Endothelial cell of umbilical vein (primary cell): ENCODE measurements around the gene UBR3.

Experiments
- EZH2 ChIP-seq: IDR thresholded peaks from 2 replicates; pipeline ENCODE4 v1.6.1; 2012; ENCODE audit warnings: borderline replicate concordance, low read depth, mild to moderate bottlenecking, moderate library complexity, low read length, inconsistent platforms; ENCODE audit not compliant: severe bottlenecking
- FOS ChIP-seq: IDR thresholded peaks from 2 replicates; pipeline ENCODE4 v1.6.1; 2011; ENCODE audit warnings: mild to moderate bottlenecking, low read length, moderate library complexity, borderline replicate concordance; ENCODE audit not compliant: insufficient read depth
- JUN ChIP-seq: IDR thresholded peaks from 2 replicates; pipeline ENCODE4 v1.6.1; 2011; ENCODE audit warnings: borderline replicate concordance, low read depth; ENCODE audit not compliant: insufficient read length, insufficient read depth
- MYC ChIP-seq: IDR thresholded peaks from one replicate; pipeline ENCODE4 v1.6.1; 2011; ENCODE audit warnings: mild to moderate bottlenecking, low read depth, low read length
- POLR2A ChIP-seq: IDR thresholded peaks from 2 replicates; pipeline ENCODE4 v1.6.1; 2012; ENCODE audit warnings: low read depth, mild to moderate bottlenecking, control low read depth, low read length
- POLR2AphosphoS5 ChIP-seq: IDR thresholded peaks from 2 replicates; pipeline ENCODE4 v1.6.1; 2012; ENCODE audit warnings: low read depth, mild to moderate bottlenecking, control low read depth, low read length, moderate library complexity; ENCODE audit not compliant: insufficient read depth
- TF ChIP-seq, protein P1 (sequence below), 2 donors: IDR thresholded peaks; 1 replicate in 1 of 2; 2 replicates in 1 of 2; pipeline ENCODE4 v1.5.1; 2011; ENCODE audit warnings: low read length in 2 of 2, mild to moderate bottlenecking in 2 of 2, moderate library complexity in 2 of 2, control low read depth in 1 of 2, inconsistent platforms in 1 of 2, low read depth in 1 of 2; ENCODE audit not compliant: insufficient read depth in 1 of 2; ENCODE audit errors: extremely low read depth in 1 of 2
- TF ChIP-seq, protein P2 (sequence below): IDR thresholded peaks from 2 replicates; pipeline ENCODE4 v1.6.1; 2011; ENCODE audit not compliant: insufficient read depth, insufficient read length

DNA sequence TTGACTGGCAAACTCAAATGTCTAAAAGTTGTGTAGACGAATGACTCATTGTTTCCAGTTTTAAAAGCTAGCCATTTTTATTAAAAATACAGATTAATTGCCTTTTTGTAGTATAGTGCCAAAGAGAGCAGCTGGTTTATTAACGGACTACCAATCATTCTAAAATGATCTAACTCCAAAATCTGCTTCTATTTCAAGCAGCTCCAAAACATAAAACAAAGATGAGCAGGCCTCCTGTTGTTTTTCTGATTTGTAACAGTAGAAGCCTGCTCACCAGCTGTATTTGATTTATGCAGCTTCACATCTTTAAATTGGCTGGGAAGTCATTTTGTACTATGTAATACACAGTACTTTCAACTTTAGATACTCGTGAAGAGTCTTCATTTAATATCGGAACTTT, 171.8 kb downstream of the UBR3 start:
- TF ChIP-seq, protein P1, sequence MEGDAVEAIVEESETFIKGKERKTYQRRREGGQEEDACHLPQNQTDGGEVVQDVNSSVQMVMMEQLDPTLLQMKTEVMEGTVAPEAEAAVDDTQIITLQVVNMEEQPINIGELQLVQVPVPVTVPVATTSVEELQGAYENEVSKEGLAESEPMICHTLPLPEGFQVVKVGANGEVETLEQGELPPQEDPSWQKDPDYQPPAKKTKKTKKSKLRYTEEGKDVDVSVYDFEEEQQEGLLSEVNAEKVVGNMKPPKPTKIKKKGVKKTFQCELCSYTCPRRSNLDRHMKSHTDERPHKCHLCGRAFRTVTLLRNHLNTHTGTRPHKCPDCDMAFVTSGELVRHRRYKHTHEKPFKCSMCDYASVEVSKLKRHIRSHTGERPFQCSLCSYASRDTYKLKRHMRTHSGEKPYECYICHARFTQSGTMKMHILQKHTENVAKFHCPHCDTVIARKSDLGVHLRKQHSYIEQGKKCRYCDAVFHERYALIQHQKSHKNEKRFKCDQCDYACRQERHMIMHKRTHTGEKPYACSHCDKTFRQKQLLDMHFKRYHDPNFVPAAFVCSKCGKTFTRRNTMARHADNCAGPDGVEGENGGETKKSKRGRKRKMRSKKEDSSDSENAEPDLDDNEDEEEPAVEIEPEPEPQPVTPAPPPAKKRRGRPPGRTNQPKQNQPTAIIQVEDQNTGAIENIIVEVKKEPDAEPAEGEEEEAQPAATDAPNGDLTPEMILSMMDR (IDR thresholded peaks at IDR 0.05; ENCODE audit: extremely low read depth in 1 of 2, insufficient read depth in 1 of 2, low read depth in 1 of 2, low read length in 2 of 2) = no peak
- TF ChIP-seq POLR2AphosphoS5 = no peak
- TF ChIP-seq FOS = no peak
- TF ChIP-seq EZH2 = no peak
- no peak for TF ChIP-seq POLR2A
- no peak for TF ChIP-seq JUN
- no peak for TF ChIP-seq MYC
- TF ChIP-seq, protein P2, sequence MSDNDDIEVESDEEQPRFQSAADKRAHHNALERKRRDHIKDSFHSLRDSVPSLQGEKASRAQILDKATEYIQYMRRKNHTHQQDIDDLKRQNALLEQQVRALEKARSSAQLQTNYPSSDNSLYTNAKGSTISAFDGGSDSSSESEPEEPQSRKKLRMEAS = no peak
